Liver (tissue), 9 donors: ENCODE results near the gene STX16. TPM values are rescaled to one million over a fixed set of nuclear protein-coding genes. Genes with fewer than 3 reads are reported as not detected.

Experiments
- DNase-seq: peaks from one replicate; pipeline ENCODE4 v3.0.0-alpha.2; 2017; ENCODE audit warnings: low spot score
- H3K27ac ChIP-seq, 2 donors: one replicate each; pipeline ENCODE4 v1.7.0; 2013; ENCODE audit warnings: inconsistent platforms in 2 of 2, low read length in 2 of 2, control low read depth in 1 of 2, low read depth in 1 of 2, mild to moderate bottlenecking in 1 of 2
- H3K27me3 ChIP-seq, 4 donors: one replicate each; pipeline versions ENCODE4 v1.6.1 to v1.7.0; 2013; ENCODE audit warnings: low read length in 3 of 4, inconsistent platforms in 1 of 4, mild to moderate bottlenecking in 1 of 4, moderate library complexity in 1 of 4; ENCODE audit not compliant: control insufficient read depth in 4 of 4, insufficient read depth in 4 of 4
- H3K36me3 ChIP-seq, 4 donors: one replicate each; pipeline versions ENCODE4 v1.6.1 to v1.7.0; 2013; ENCODE audit warnings: low read length in 3 of 4, mild to moderate bottlenecking in 3 of 4, low read depth in 1 of 4, moderate library complexity in 1 of 4; ENCODE audit not compliant: control insufficient read depth in 4 of 4, insufficient read depth in 3 of 4
- H3K4me1 ChIP-seq, 4 donors: one replicate each; pipeline versions ENCODE4 v1.6.1 to v1.7.0; 2013; ENCODE audit warnings: low read length in 3 of 4, mild to moderate bottlenecking in 3 of 4, moderate library complexity in 1 of 4; ENCODE audit not compliant: control insufficient read depth in 4 of 4, insufficient read depth in 4 of 4
- H3K4me3 ChIP-seq, 3 donors: one replicate each; pipeline versions ENCODE4 v1.6.1 to v1.7.0; 2013; ENCODE audit warnings: low read length in 3 of 3, control low read depth in 1 of 3, low read depth in 1 of 3, mild to moderate bottlenecking in 1 of 3
- H3K9ac ChIP-seq, 2 donors: one replicate each; pipeline ENCODE4 v1.7.0; 2013; ENCODE audit warnings: low read length in 2 of 2, mild to moderate bottlenecking in 2 of 2, moderate library complexity in 2 of 2, control low read depth in 1 of 2, low read depth in 1 of 2
- H3K9me3 ChIP-seq, 4 donors: one replicate each; pipeline versions ENCODE4 v1.6.1 to v1.7.0; 2013; ENCODE audit warnings: low read length in 3 of 4; ENCODE audit not compliant: control insufficient read depth in 4 of 4
- ATF3 ChIP-seq: IDR thresholded peaks from 2 replicates; pipeline ENCODE4 v1.6.1; 2016; ENCODE audit warnings: antibody characterized with exemption
- EGR1 ChIP-seq, 2 donors: IDR thresholded peaks; 2 replicates each; pipeline ENCODE4 v1.6.1; 2016 to 2018; ENCODE audit warnings: antibody characterized with exemption in 2 of 2, low read depth in 2 of 2
- HNF4A ChIP-seq, 2 donors: conservative IDR thresholded peaks; 2 replicates each; pipeline ENCODE4 v1.6.1; 2016; ENCODE audit warnings: antibody characterized with exemption in 2 of 2, mild to moderate bottlenecking in 2 of 2
- JUND ChIP-seq, 2 donors: IDR thresholded peaks; 2 replicates each; pipeline ENCODE4 v1.6.1; 2016; ENCODE audit warnings: antibody characterized with exemption in 2 of 2
- MAX ChIP-seq: IDR thresholded peaks from 2 replicates; pipeline ENCODE4 v1.6.1; 2016; ENCODE audit warnings: antibody characterized with exemption
- NR2F2 ChIP-seq: IDR thresholded peaks from 2 replicates; pipeline ENCODE4 v1.6.1; 2016; ENCODE audit warnings: antibody characterized with exemption
- RAD21 ChIP-seq, 2 donors: IDR thresholded peaks; 2 replicates each; pipeline ENCODE4 v1.6.1; 2016; ENCODE audit warnings: antibody characterized with exemption in 2 of 2, mild to moderate bottlenecking in 2 of 2
- REST ChIP-seq: IDR thresholded peaks from 2 replicates; pipeline ENCODE4 v1.6.1; 2016; ENCODE audit warnings: antibody characterized with exemption, mild to moderate bottlenecking
- SP1 ChIP-seq: IDR thresholded peaks from 2 replicates; pipeline ENCODE4 v1.6.1; 2018; ENCODE audit warnings: antibody characterized with exemption, mild to moderate bottlenecking
- TAF1 ChIP-seq: conservative IDR thresholded peaks from 2 replicates; pipeline ENCODE4 v1.6.1; 2016; ENCODE audit warnings: antibody characterized with exemption, mild to moderate bottlenecking
- YY1 ChIP-seq: IDR thresholded peaks from 2 replicates; pipeline ENCODE4 v1.6.1; 2016; ENCODE audit warnings: antibody characterized with exemption, mild to moderate bottlenecking
- ZBTB33 ChIP-seq: IDR thresholded peaks from 2 replicates; pipeline ENCODE4 v1.6.1; 2016; ENCODE audit warnings: antibody characterized with exemption
- WGBS: extraction: QIAGEN DNeasy Blood & Tissue Kit; methylation state at CpG from one replicate; pipeline ENCODE4 v1.1.7; 2013; 5-methylcytosine and 5-hydroxymethylcytosine counted together
- polyA plus RNA-seq, 2 donors: library from polyadenylated mRNA; stranded (reverse) in 1 of 2; unstranded in 1 of 2; fragments of 200-250 nt in 1 of 2; fragments of >200 nt in 1 of 2; fragmentation: Nextera tagmentation in 1 of 2; extraction: Ambion mirVana in 1 of 2; gene quantifications; one replicate each; pipeline versions ENCODE4 v1.2.1 to v1.2.3, GENCODE V29; 2013 to 2015
- total RNA-seq, 2 donors: library from RNA; depleted of rRNA; stranded (reverse); fragments of >200 nt; gene quantifications; one replicate each; pipeline ENCODE4 v1.2.3, GENCODE V29; 2014
- donor health status: healthy.
- donor health status: healthy.
- donor health status: healthy.
- donor health status: healthy.
- donor health status: healthy.

Gene STX16
- total and polyA plus RNA-seq, 4 donors, result 8.5 to 32.5 (median 16.6) TPM

GRCh38 chr20:58613061-58613854 is 37.8 kb upstream of the STX16 start:
- no peaks in the 10 kb centered on the region for H3K27me3 ChIP-seq
- 96% methylated on average over 17 of the region's 17 CpGs for WGBS
- H3K9ac ChIP-seq, result no peak overlapping the region
- H3K27ac ChIP-seq, result no peak overlapping the region
- peaks cover 0 to 2% (median 0%) of the 10 kb centered on the region in 4 donors for H3K4me1 ChIP-seq
- no peak for TF ChIP-seq JUND (IDR thresholded peaks at IDR 0.05)
- TF ChIP-seq NR2F2, result no peak
- no peak for TF ChIP-seq MAX
- TF ChIP-seq RAD21 (IDR thresholded peaks at IDR 0.05), result no peak
- no peak for TF ChIP-seq ZBTB33
- TF ChIP-seq EGR1 (IDR thresholded peaks at IDR 0.05; ENCODE audit: low read depth in 2 of 2), result no peak
- TF ChIP-seq SP1, result no peak
- no peak for TF ChIP-seq TAF1
- no peak for TF ChIP-seq REST
- no peak for TF ChIP-seq ATF3
- DNase-seq, result no peak
- H3K36me3 ChIP-seq, result no peaks in the 10 kb centered on the region
- H3K4me3 ChIP-seq, result no peak overlapping the region
- peaks cover 0 to 4% (median 3%) of the 10 kb centered on the region in 4 donors for H3K9me3 ChIP-seq

GRCh38 chr20:58614366-58614765 is 36.7 kb upstream of the STX16 start:
- Histone ChIP-seq H3K4me3 (no peak overlapping the region), H3K27ac (no peak overlapping the region), H3K4me1 (peaks cover 0 to 2% (median 0%) of the 10 kb centered on the region in 4 donors), H3K9ac (no peak overlapping the region), H3K36me3 (no peaks in the 10 kb centered on the region), H3K9me3 (peaks cover 0 to 4% (median 3%) of the 10 kb centered on the region in 4 donors), H3K27me3 (no peaks in the 10 kb centered on the region)
- no peak for DNase-seq
- TF ChIP-seq HNF4A (conservative IDR thresholded peaks at IDR 0.05) (no peak), YY1 (no peak)
- WGBS, result 91% methylated on average over 14 of the region's 14 CpGs
